ENCODE results near the gene SEMA6B.
"Not testable (repeated sequence)": the region's sequence is repeated elsewhere in the genome, so short reads cannot be mapped to it uniquely, and the experiment has no call there.

Gene SEMA6B

DNA sequence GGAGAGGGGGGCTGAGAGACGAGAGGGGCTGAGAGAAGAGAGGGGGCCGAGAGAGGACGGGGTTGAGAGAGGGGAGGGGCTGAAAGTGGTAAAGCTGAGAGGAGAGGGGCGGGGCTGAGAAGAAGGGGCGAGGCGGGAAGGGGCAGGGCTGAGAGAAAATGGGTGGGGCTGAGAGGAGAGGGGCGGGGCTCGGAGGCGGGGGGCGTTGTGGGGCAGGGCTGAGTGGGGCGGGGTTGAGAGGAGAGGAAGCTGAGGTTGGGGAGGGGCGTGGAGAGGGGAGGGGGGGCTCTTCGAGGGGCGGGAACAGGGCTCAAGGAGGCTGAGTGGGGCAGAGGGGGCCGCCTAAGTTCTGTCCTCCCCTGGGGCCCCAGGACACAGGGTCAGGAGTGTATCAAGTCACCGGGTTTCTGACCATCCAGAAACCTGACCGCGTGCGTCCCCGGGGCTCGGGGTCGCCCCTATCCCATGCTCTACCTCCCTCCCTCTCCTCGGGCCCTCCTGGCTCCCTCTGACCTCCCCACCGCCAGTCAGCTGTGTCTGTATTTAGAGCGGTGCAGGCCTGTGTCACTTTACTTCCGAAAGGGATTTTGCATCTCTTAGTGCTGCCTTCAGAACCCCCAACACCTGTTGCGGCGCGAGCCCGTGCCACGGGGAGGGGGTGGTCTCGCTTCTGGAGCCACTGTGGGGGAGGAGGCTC, 38.6 kb upstream of the SEMA6B start:
- Histone ChIP-seq H3K4me1 (ENCODE audit: control insufficient read depth, low read length) (peaks cover 12% of the 10 kb centered on the region), H3K79me2 (ENCODE audit: control insufficient read depth, low read length) (no peaks in the 10 kb centered on the region), H3K27ac (ENCODE audit: low read depth, low read length) (no peak overlapping the region), H3K36me3 (ENCODE audit: control insufficient read depth, low read length) (no peaks in the 10 kb centered on the region), H3K4me3 (ENCODE audit: low read length) (peak overlapping the region; percentile 57), H3K27me3 (ENCODE audit: control insufficient read depth, low read length) (no peaks in the 10 kb centered on the region; the same call in 1 of the 2 replicates), H3F3A (ENCODE audit: control insufficient read depth, insufficient read depth) (no peaks in the 10 kb centered on the region), H4K20me1 (ENCODE audit: control insufficient read depth, insufficient read depth, low read depth, low read length) (no peaks in the 10 kb centered on the region), H3K9me2 (replicated peaks; ENCODE audit: control insufficient read depth, low read length) (no peaks in the 10 kb centered on the region; the same call in 1 of the 2 replicates), H3K4me2 (ENCODE audit: low read length) (peak overlapping the region; percentile 72), H3K9me3 (ENCODE audit: control insufficient read depth, insufficient read depth, low read length) (no peaks in the 10 kb centered on the region)
- TF ChIP-seq, protein P1, sequence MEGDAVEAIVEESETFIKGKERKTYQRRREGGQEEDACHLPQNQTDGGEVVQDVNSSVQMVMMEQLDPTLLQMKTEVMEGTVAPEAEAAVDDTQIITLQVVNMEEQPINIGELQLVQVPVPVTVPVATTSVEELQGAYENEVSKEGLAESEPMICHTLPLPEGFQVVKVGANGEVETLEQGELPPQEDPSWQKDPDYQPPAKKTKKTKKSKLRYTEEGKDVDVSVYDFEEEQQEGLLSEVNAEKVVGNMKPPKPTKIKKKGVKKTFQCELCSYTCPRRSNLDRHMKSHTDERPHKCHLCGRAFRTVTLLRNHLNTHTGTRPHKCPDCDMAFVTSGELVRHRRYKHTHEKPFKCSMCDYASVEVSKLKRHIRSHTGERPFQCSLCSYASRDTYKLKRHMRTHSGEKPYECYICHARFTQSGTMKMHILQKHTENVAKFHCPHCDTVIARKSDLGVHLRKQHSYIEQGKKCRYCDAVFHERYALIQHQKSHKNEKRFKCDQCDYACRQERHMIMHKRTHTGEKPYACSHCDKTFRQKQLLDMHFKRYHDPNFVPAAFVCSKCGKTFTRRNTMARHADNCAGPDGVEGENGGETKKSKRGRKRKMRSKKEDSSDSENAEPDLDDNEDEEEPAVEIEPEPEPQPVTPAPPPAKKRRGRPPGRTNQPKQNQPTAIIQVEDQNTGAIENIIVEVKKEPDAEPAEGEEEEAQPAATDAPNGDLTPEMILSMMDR (IDR thresholded peaks at IDR 0.05; ENCODE audit: low read depth, low read length, poor library complexity, severe bottlenecking) = no peak
- TF ChIP-seq EZH2phosphoT487 (IDR thresholded peaks at IDR 0.05; ENCODE audit: borderline replicate concordance, low read length) = no peak

DNA sequence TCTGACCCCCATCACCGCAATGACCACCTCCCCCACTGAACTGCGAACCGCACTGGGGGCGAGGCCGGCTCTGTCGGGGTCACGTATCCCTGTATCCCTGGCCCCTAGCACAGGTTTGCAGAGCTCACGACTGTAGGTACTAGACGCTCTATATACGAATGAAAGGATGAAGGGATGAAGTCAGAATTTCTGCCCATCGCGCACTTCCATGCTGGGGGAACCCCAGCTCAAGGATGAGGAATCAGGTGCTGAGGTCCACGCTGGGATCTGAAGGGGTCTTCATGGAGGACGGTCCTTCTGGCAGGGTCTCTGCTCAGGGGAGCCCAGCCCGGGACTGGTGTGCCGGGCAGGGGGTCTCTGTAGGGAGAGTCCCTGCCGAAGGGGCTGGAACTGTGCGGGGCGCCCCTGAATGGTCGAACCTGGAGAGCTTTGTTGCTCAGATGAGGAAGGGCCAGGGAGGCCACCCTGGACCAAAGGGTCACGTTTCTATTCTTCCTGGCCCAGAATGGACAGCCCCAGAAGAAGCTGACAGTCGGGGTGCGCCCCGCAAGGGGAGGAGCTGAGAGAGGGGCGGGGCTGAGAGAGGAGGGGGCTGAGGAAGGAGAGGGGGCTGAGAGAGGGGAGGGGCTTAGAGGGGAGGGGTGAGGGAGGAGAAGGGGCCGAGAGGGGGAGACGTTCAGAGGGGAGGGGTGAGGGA, 37.9 kb upstream of the SEMA6B start:
- Histone ChIP-seq H3K4me2 (ENCODE audit: low read length) (peak overlapping the region; percentile 72), H3K36me3 (ENCODE audit: control insufficient read depth, low read length) (no peaks in the 10 kb centered on the region), H3K79me2 (ENCODE audit: control insufficient read depth, low read length) (no peaks in the 10 kb centered on the region), H3K9me2 (replicated peaks; ENCODE audit: control insufficient read depth, low read length) (no peaks in the 10 kb centered on the region; the same call in 1 of the 2 replicates), H3F3A (ENCODE audit: control insufficient read depth, insufficient read depth) (no peaks in the 10 kb centered on the region), H4K20me1 (ENCODE audit: control insufficient read depth, insufficient read depth, low read depth, low read length) (no peaks in the 10 kb centered on the region), H3K27ac (ENCODE audit: low read depth, low read length) (no peak overlapping the region), H3K9me3 (ENCODE audit: control insufficient read depth, insufficient read depth, low read length) (no peaks in the 10 kb centered on the region), H3K27me3 (ENCODE audit: control insufficient read depth, low read length) (peaks cover 3% of the 10 kb centered on the region), H3K4me3 (ENCODE audit: low read length) (peak overlapping the region; percentile 57), H3K4me1 (ENCODE audit: control insufficient read depth, low read length) (peaks cover 12% of the 10 kb centered on the region)
- TF ChIP-seq EZH2phosphoT487 (IDR thresholded peaks at IDR 0.05; ENCODE audit: borderline replicate concordance, low read length) = no peak
- TF ChIP-seq, protein P1 (IDR thresholded peaks at IDR 0.05; ENCODE audit: low read depth, low read length, poor library complexity, severe bottlenecking) = no peak

DNA sequence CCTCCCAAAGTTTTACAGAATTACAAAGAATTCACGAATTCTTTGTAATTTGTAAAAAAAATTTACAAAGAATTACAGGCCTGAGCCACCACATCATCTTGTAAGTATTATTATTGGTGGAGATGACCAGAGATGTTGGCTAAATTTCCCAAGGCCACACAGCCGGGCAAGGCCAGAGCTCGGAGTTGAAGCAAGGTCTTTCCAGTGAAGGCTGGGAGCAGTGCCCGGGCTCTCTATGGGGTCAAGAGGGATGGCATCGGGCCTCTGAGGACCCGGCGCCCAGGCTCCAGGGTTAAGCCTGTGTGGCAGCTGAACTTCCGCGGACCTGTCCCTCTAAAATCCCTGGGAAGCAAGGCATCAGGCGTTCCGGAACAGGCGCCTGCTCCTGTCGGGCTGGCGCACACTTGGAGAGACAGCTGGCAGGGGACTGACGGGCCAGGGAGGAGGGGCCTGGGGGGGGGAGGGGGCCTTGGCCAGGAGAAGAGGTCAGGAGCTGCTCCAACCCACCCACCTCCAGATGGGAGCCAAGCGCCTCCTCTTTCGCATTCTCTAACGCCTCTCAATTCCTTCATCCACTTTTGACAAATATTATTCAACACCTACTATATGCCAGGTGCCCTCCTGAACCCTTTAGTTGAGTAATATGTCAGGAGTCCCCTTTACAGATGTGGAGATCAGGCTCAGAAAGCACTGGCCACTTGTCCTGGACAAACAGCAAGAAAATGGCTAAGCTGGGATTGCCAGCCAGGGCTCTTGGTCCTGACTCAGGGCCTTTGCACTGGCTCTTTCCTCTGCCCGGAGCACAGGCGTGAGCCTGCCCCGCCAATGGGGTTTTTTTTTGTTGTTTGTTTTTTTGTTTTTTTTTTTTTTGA, 36.8 kb upstream of the SEMA6B start:
- Histone ChIP-seq H3K9me2 (replicated peaks; ENCODE audit: control insufficient read depth, low read length) (no peaks in the 10 kb centered on the region), H3K27me3 (ENCODE audit: control insufficient read depth, low read length) (peaks cover 7% of the 10 kb centered on the region), H3F3A (ENCODE audit: control insufficient read depth, insufficient read depth) (no peaks in the 10 kb centered on the region), H3K4me3 (ENCODE audit: low read length) (no peak overlapping the region), H3K27ac (ENCODE audit: low read depth, low read length) (no peak overlapping the region), H3K36me3 (ENCODE audit: control insufficient read depth, low read length) (no peaks in the 10 kb centered on the region), H3K4me1 (ENCODE audit: control insufficient read depth, low read length) (peaks cover 12% of the 10 kb centered on the region), H3K4me2 (ENCODE audit: low read length) (no peak overlapping the region), H3K79me2 (ENCODE audit: control insufficient read depth, low read length) (no peaks in the 10 kb centered on the region), H3K9me3 (ENCODE audit: control insufficient read depth, insufficient read depth, low read length) (no peaks in the 10 kb centered on the region), H4K20me1 (ENCODE audit: control insufficient read depth, insufficient read depth, low read depth, low read length) (no peaks in the 10 kb centered on the region)
- TF ChIP-seq EZH2phosphoT487 (IDR thresholded peaks at IDR 0.05; ENCODE audit: borderline replicate concordance, low read length) = no peak
- TF ChIP-seq, protein P1 (IDR thresholded peaks at IDR 0.05; ENCODE audit: low read depth, low read length, poor library complexity, severe bottlenecking) = no peak

DNA sequence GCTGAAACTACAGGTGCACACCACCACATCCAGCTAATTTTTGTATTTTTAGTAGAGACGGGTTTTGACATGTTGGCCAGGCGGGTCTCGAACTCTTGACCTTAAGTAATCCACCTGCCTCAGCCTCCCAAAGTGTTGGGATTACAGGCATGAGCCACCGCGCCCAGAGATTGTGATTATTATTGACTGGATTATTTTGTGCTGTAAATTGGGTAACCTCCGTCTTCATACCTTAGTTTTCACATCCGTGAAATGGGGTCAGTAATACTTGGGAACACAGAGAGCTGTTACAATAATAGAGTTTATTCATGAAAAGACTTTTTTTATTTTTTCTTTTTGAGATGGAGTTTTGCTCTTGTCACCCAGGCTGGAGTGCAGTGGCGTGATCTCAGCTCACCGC, 35.7 kb upstream of the SEMA6B start:
- H3F3A ChIP-seq (ENCODE audit: control insufficient read depth, insufficient read depth); H4K20me1 ChIP-seq (ENCODE audit: control insufficient read depth, insufficient read depth, low read depth, low read length); H3K9me2 ChIP-seq (replicated peaks; ENCODE audit: control insufficient read depth, low read length); H3K4me2 ChIP-seq (ENCODE audit: low read length); H3K27ac ChIP-seq (ENCODE audit: low read depth, low read length); H3K9me3 ChIP-seq (ENCODE audit: control insufficient read depth, insufficient read depth, low read length); H3K79me2 ChIP-seq (ENCODE audit: control insufficient read depth, low read length); H3K36me3 ChIP-seq (ENCODE audit: control insufficient read depth, low read length); H3K4me3 ChIP-seq (ENCODE audit: low read length): not testable (repeated sequence)
- peaks cover 10% of the 10 kb centered on the region for H3K27me3 ChIP-seq (ENCODE audit: control insufficient read depth, low read length)
- peaks cover 12% of the 10 kb centered on the region for H3K4me1 ChIP-seq (ENCODE audit: control insufficient read depth, low read length)

Data from DOHH2 (cell line).